WTC11 (cell line): ENCODE data around the gene APOBEC3F.

Experiments
- ESRRA ChIP-seq: sonication (generic); formaldehyde crosslinking; IDR thresholded peaks from 2 replicates; pipeline ENCODE4 v1.8.1; 2022; ENCODE audit warnings: mild to moderate bottlenecking, missing genetic modification reagents, borderline replicate concordance
- GABPB1 ChIP-seq: sonication (generic); formaldehyde crosslinking; IDR thresholded peaks from 2 replicates; pipeline ENCODE4 v1.8.1; 2023; ENCODE audit warnings: mild to moderate bottlenecking, missing genetic modification reagents
- ZNF263 ChIP-seq: sonication (generic); formaldehyde crosslinking; IDR thresholded peaks from 2 replicates; pipeline ENCODE4 v1.8.1; 2022; ENCODE audit warnings: low read depth, mild to moderate bottlenecking, moderate library complexity, missing genetic modification reagents
- TF ChIP-seq, protein P1 (sequence below): fragments of 200-600 bp; IDR thresholded peaks from 2 replicates; pipeline ENCODE4 v1.8.0; 2022; ENCODE audit warnings: antibody characterized with exemption
- TF ChIP-seq, protein P2 (sequence below): sonication (generic); formaldehyde crosslinking; IDR thresholded peaks from 2 replicates; pipeline ENCODE4 v1.8.1; 2022; ENCODE audit warnings: mild to moderate bottlenecking, missing genetic modification reagents, moderate library complexity, borderline replicate concordance
- TF ChIP-seq, protein P3 (sequence below): sonication (generic); formaldehyde crosslinking; IDR thresholded peaks from 2 replicates; pipeline ENCODE4 v1.8.0; 2023; ENCODE audit warnings: missing genetic modification reagents

GRCh38 chr22:39091126-39092081 lies 50.7 kb downstream of the APOBEC3F start:
- TF ChIP-seq, protein P1, sequence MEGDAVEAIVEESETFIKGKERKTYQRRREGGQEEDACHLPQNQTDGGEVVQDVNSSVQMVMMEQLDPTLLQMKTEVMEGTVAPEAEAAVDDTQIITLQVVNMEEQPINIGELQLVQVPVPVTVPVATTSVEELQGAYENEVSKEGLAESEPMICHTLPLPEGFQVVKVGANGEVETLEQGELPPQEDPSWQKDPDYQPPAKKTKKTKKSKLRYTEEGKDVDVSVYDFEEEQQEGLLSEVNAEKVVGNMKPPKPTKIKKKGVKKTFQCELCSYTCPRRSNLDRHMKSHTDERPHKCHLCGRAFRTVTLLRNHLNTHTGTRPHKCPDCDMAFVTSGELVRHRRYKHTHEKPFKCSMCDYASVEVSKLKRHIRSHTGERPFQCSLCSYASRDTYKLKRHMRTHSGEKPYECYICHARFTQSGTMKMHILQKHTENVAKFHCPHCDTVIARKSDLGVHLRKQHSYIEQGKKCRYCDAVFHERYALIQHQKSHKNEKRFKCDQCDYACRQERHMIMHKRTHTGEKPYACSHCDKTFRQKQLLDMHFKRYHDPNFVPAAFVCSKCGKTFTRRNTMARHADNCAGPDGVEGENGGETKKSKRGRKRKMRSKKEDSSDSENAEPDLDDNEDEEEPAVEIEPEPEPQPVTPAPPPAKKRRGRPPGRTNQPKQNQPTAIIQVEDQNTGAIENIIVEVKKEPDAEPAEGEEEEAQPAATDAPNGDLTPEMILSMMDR, result no peak
- TF ChIP-seq, protein P2, sequence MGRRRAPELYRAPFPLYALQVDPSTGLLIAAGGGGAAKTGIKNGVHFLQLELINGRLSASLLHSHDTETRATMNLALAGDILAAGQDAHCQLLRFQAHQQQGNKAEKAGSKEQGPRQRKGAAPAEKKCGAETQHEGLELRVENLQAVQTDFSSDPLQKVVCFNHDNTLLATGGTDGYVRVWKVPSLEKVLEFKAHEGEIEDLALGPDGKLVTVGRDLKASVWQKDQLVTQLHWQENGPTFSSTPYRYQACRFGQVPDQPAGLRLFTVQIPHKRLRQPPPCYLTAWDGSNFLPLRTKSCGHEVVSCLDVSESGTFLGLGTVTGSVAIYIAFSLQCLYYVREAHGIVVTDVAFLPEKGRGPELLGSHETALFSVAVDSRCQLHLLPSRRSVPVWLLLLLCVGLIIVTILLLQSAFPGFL (CRISPR knock-in tag), result no peak
- TF ChIP-seq, protein P3, sequence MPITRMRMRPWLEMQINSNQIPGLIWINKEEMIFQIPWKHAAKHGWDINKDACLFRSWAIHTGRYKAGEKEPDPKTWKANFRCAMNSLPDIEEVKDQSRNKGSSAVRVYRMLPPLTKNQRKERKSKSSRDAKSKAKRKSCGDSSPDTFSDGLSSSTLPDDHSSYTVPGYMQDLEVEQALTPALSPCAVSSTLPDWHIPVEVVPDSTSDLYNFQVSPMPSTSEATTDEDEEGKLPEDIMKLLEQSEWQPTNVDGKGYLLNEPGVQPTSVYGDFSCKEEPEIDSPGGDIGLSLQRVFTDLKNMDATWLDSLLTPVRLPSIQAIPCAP (CRISPR knock-in tag), result no peak
- TF ChIP-seq ZNF263 (CRISPR knock-in tag) (no peak), GABPB1 (CRISPR knock-in tag) (no peak), ESRRA (CRISPR knock-in tag) (no peak)
